NCI-H1048 (cell line): ENCODE measurements around the gene ORAI1.
A peak's percentile ranks its signal among the peaks of the same experiment; 100 is the strongest.
"Not testable (repeated sequence)": the region's sequence is repeated elsewhere in the genome, so short reads cannot be mapped to it uniquely, and the experiment has no call there.

ENCODE experiments used
- DNase-seq: peaks from one replicate; lab custom pipeline; 2025; lab: John Stamatoyannopoulos, UW

Gene ORAI1

DNA sequence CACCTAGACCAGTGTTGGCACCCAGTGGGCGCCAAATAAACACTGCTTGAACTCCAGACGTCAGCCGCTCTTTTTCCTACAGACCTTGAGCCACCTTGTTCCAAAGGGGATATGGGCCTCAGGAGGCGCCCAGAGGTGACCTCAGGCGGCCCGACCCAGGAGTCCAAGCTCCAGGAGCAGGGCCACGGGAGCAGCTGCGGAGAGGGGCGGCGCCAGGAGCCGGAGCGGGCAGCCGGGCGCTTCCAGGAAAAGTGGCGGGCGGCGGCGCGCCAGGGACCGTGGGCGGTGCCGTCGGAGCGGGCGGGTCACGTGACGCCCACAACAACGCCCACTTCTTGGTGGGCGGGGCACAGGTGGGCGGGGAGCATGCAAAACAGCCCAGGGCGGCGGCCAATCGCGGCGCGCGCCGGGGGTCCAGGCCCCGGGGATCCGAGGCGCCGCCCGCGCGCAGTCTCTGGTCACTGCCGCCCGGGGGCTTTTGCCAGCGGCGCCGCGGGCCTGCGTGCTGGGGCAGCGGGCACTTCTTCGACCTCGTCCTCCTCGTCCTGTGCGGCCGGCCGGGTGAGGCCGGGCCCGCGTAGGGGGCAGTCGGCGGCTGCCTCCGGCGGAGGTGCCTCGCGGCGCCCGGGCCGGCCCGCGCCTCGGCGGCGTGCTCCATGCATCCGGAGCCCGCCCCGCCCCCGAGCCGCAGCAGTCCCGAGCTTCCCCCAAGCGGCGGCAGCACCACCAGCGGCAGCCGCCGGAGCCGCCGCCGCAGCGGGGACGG, at the start of gene ORAI1:
ORAI1 (plus strand) TSS at position 444 of the 766 bp plus-strand sequence.
- peak; percentile 75 for DNase-seq

DNA sequence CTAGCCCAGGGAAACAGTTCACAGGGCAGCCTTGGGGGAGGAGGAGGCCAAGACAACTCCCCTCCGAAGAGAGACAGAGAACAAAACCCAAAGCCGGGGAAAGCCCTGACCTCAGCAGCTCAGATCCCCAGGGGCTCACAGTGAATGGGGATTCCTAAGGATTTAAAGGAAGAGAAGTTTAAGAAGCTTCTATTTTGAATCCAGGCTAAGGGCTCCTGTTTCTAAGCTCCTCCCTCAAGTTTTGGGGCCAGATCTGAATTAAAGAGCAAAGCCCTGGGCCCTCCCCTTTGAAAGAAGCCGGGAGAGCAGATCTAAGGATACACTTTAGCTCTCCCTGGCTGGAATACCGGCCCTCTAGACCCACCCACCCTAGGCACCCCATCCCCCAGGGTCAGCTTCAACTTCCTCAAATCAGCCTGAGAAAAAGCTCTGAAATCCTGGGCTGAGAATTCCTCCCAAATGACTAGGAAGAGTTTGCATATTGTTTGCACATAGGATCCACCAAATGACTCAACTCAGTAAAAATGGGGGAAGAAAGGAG, 49.4 kb upstream of the ORAI1 start:
- peak; percentile 43 for DNase-seq

DNA sequence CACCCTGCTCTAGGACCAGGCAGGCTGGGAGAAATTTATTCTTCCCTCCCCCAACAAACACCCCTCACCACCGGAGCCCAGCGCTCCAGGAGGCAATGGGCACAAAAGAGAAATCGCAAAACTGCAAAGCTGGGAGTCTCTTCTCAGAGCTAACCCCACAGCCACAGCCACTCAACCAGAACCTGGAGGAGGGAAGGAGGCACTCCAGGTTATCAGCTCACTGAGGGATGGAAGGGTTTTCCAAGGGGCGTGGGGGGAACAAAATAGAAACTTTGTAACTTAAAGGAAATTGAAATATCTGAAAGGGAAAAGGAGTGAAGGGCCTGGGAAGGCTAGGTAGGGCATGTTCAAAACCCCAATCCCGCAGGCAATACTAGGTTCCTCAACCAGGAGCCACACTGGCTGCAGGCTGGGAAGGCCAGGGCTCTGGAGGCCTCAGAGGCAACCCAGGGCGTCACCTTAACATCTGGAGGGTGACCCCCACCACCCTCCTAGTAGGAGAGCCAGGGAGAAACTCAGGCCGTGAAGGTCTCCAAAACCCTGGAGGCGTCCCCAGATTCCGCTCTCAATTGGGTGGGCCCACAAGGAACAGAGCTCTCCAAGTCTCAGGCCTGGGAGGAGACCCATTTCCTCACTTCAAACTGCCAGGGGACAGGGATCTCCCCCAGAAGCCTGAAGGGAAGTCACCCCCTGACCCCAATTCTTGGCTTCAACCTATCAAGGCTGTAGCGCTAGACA, 48.7 kb upstream of the ORAI1 start:
- DNase-seq = no peak

DNA sequence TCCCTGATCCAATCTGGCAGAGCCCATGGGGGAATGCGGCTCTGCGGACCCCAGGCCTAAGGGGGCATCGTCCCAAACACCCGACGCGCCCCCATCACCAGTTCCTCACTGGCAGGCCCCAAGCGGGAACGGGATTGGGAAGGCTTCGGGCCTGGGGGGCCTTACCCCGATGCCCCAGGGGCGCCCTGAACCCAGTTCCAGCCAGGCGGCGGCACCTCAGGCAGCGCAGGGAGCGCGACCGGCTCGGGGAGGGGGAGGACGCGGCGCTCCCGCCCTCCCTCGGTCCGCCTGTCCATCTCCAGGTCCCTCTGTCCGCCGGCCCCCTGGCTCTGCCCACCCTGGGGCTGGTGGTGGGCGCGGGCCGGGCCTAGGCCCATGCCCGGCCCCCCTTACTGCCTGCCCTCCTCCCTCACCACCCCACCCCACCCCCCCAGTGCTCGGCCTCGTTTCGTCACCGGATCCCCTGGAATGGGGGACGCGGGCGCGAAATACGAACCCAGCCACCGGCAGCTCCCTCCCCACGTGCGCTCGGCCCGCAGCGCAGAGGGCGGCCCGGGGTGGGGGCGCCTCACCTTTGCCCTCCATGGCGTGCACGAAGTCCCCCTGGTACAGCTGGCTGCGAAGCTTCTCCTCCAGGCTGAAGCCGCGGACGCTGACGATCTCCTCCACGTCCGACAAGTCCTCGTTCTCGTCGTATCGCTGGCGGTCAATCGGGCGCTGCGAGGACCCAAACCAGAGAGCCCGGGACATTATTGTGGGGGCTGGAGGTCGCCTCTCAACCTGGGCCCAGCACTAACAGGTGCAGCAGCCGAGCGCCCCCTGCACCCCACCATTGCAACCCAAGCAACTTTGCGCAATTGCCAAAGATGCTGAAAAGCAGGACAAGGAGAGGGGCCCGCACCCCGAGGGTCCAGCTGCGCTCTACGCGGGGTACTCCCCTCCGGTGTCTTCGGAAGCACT, 47.8 kb upstream of the ORAI1 start:
- no peak for DNase-seq

DNA sequence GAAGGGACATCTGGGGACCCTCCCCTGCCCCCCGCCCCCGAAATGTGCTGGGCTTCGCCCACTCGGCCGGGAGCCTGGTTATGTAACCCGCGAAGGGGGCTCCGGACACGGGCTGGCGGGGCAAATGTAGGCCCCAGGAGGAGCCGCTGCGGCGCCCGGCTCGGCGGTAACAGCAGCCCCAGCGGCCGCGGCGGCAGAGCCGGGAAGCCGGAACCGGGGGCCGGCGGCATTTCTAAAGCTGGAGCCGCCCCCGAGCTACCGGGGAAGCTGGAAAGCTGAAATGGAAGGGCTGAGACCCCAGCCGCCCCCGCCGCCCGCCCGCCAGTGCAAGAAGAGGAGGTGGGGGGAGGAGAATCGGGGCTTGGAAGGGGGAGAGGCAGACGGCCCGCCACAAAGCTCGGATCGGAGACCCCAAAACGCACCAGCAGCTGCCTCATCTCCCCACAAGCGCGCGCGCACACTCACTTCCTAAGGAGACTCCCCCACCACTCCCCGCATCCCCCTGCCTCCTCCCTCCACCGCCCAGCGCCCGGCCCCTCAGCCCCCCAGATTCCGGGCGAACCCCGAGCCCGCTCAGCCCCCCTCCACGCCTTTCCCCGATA, 47.0 kb upstream of the ORAI1 start:
- no peak for DNase-seq

DNA sequence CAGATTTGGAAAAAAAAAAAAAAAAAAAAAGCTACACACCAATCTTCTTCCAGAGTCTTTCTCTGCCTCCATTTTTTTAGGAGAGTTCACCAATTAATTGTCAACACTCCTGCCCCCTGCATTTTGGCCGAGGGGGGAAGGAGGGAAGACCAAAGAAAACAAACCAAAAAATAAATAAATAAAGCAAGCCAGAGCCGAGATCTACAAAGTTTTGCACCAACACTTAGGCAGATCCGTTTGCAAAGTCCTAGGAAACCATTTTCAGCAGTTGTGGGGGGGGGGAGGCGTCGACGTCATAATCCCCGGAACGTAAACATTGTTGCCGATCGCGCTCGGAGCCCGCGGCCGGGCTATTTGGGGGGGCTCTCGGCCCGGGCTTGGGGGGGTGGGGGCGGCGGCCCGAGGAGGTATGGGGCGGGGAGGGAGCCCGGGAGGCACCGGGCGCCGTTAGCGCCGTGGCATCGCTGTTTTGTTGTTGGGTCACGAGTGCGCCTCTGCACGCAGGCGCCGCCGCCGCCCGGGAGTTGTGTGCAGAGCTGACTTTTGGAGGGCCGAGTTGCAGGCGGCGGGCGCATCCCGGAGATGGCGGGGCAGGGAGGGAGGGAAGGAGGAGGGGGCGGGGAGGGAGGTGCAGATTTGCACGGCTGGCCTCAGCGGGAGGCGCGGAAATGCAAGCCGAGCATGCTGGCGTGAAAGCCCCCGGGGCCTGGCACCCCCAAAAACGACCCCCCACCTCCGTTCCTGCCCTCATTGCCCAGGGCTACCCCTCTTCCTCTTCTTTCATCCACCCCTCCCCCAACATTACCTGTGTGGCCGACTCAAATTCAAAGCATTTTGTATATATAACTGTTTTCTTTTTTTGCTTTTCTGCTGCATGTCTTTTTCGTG, 46.1 kb upstream of the ORAI1 start:
- DNase-seq = peak; percentile 16

DNA sequence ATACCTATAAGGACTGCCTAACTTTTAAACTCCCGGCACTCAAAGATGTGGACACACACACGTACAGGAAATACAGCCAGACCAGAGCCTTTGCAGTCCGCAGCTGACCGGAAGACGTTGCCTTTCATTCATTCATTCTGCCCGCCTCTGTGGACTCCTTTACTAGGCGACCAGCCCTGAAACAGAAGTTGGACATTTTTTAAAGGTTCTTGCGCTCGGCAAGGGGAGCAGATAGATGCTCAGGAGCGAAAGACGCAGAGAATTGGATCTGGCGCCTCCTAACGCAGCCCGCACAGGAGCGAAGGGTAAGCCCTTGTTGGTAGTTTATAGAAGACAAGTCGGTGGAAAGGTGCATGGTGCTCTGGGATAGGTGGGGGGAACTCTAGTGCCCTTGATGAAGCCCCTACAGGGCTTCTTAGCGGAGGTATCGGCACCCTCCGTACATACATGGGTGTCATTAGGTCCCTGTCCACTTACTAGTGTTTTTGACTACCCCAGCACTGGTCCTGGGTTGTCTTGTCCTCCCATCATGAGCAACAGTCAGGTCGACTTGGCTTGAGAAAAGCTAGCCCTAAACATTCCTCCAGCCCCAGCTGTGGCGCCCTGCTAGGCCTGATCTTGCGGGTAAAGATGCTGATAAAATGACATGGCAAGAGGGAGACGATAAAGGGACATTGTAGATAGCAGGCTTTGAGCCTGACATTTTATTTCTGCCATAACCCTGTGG, 45.2 kb upstream of the ORAI1 start, which contains the start of gene KDM2B:
KDM2B (minus strand) TSS at position 65 of the 727 bp plus-strand sequence. CDS start 112 bp downstream, outside the sequence.
- DNase-seq = no peak

DNA sequence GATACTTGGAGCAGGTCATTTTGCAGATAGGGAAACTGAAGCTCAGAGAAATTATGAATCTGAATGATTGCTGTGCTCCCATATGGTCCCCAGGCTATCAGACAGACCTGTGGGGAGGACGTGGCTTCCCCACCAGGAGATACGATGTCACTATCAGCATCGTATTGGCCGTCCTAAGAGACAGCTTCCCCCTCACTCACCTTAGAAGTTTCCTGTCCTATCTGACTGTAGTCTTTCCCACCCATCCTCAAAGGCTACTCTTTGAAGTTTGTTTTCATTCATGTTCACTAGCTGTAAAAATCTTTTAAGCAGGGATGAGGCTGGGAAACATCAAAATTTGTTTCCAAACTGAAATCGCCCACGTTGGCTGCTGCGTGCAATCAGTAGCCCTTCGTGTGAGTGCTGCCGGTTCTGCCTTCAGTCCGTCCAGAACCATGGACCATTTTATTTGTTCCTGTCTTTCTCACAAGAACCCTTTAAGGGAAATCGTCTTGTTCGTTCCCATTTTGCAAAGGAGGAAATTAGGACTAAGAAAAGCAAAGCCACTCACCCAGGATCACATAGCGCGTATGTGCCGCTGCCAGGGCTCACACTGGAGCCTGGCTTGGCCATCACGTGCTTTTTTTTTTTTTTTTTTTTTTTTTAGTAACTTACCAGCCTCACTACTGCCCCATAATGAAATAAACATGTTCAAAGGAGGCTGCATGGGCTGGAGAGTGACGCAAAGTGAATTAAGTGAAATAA, 44.5 kb upstream of the ORAI1 start:
- no peak for DNase-seq

DNA sequence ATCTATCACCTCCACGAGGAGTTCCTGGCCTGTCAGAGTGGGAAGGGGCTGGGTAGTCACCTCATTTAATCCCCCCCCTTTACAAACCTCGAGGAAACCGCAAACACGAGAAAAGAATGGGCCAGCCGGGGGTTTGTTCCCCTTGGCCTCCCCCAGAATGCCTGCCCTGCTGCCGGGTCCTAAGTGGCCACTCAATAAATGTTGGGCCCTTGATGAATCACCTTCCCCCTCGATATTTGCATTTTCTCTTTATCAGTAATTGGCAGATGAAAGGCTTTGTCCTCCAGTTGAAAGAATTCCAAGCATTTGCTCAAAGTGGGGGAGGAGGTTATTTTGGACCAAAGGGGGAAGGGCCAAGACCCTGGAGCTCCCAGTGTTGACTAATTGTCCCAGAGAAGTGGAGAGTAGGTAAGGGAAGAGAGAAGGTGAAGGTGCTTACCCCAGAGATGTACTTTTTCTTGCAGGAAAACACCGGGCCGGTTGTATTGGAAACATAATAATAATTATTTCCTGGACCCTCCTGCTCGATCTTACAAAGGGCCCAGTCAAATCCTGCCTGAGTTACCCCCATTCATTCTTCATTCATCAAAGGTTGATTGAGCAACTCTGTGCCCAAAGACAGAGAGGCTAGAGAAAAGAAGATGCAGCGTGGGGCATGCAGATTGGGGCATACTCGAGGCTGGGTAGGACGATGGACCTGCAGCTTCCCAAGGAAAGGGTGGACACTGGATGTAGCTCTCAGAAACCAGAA, 43.6 kb upstream of the ORAI1 start:
- DNase-seq = no peak

DNA sequence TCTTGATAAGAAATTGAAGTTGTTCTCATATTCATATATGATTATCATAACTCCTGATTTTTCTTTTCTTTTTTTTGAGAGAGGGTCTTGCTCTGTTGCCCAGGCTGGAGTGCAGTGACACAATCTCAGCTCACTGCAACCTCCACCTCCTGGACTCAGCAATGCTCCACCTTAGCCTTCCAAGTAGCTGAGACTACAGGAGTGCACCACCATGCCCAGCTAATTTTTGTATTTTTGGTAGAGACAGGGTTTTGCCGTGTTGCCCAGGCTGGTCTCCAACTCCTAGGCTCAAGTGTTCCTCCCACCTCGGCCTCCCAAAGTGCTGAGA, 43.0 kb upstream of the ORAI1 start:
- not testable (repeated sequence) for DNase-seq

DNA sequence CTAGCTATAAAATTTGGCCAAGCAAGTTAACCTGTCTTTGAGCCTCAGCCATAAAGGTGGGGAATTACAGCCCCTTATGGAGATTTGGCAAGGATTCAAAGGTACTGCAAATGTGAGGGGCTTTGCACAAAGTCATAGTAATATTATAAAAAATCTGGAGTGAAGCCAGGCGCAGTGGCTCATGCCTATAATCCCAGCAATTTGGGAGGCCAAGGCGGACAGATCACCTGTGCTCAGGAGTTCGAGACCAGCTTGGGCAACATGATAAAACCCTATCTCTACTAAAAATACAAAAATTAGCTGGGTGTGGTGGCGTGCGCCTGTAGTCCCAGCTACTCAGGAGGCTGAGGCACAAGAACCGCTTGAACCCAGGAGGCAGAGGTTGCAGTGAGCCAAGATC, 41.4 kb upstream of the ORAI1 start:
- not testable (repeated sequence) for DNase-seq

DNA sequence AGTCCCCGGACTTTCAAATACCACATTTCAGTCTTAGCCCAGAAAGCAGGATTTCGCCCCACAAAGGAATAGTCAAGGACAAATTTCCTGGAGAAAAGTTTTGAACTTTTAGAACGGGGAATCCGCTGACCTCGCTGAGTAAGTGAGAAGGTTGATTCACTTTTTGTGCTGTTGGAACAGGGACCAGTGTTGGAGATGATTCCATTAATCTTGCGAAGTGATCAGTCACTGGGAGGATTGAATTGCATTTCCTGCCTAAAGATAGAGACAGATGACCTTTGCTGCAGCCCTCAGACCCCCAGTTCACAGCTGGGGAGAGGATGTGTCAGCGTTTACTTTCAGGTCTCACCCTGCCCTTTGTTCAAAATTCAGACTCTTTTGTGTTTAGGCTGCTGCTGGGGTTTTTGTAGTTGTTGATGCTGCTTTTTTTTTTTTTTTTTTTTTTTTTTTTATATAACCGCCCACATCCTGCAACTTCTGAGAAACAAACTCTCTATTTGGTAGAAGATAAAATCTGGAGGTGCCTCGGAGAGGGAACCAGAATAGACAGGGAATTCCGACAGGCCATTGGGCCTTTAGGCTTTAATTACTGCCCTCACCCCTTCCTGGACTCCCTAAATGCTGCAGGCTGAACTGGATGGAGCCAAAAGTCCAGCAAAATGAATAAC, 35.7 kb upstream of the ORAI1 start:
- DNase-seq = no peak

DNA sequence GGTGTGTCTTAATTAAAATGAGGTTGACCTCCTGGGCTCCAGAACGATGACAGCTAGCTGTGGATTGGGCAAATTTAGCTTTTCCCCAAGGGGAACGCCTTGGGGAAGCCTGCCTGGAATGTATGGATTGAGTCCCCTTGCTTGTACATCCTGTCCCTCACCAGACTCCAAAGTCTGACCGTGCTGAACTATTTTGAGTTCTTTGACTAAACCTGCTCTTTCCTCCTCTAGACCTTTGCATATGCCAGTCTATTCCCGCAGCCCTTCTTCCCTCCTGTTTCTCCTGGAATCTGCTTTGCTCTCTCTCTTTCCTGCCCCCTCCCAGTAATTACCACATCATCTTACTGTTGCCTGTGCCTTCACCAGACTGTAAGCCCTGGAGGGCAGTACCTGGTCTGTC, 34.0 kb upstream of the ORAI1 start:
- DNase-seq = no peak

DNA sequence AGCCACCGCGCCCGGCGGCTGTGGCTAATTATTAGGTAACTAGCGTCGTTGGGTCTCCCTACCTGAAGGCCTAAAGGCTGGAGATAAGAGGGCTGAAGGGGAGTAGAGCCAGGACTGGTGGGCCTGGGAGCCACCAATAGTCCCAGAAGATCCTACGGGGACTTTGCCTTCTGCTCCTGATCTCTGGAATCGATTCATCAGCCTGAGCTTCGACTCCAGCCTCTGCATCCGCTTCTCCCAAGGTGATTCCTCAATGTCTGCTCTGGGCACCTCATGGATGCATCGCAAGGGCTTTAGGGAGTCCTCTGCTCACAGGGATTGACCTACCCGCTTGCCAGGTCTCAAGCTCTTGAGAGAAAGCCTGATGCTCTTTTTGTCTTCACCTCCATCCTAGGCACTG, 30.8 kb upstream of the ORAI1 start:
- no peak for DNase-seq

DNA sequence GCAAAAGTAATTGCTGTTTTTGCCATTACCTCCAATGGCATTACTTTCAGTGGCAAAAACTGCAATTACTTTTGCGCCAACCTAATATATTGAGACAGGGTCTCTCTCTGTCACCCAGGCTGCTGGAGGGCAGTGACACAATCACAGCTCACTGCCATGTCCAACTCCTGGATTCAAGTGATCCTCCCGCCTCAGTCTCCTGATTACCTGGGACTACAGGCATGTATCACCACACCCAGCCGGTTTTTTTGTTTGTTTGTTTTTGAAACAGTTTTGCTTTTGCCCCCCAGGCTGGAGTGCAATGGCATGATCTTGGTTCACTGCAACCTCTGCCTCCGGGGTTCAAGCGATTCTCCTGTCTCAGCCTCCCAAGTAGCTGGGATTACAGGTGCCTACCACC, 29.8 kb upstream of the ORAI1 start:
- no peak for DNase-seq

DNA sequence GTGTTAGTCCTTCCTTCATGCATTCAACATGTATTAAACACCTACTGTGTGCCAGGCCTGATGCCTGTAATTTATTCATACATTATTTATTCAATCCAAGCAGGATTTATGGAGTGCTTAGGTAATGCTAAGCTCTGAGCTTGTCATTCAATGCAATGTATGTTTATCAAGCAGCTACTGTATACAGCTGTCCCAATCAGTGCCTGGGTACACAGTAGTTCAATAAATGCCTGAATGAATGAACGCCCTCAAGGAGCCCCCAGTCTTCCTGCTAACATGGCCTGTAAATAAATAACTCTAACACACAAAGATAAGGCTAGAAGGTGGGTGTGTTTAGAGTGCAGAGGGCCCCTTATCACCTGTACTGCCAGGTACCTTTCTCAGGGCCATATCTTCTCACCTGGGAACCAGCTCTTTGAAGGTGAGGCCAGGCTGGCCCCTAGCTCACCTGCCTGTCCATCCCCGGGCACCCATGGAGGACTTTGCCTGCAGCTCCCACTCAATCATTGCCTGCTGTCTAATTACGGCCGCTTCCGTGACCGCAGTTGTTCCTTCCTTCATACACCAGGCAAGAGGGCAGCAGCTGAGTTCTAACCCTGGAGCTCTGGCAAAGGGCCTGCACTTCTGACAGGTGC, 25.5 kb upstream of the ORAI1 start:
- DNase-seq = no peak

DNA sequence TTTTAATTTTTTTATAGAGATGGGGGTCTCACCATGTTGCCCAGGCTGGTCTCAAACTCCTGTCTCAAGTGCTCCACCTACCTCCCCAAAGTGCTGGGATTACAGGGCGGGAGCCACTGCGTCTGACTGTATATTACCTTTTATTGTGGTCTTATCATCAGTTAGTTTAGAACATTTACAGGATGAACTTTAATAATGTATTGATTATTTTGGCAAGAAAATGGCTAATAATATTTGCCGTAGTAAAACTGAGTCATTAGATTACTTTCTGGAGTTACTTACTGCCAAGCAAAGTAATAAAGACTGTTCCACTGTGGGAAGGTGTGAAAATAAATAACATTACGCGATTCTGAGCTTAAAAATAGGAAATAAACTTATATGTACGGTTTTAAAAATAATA, 23.6 kb upstream of the ORAI1 start:
- no peak for DNase-seq
